GM23338 (cell line): ENCODE results near the gene OR4D5. TPM values are rescaled to one million over a fixed set of nuclear protein-coding genes. Genes with fewer than 3 reads are reported as not detected.

Source experiments
- ATAC-seq: fragments of 200-7000 bp; cut with Tn5 transposase; 3 replicates; pipeline ENCODE4 v1.9.1; 2020
- DNase-seq: peaks from one replicate; pipeline ENCODE4 v3.0.0-alpha.2; 2015; ENCODE audit warnings: low spot score
- H2AFZ ChIP-seq: fragments of 200-600 bp; sonication (generic); 2 replicates; pipeline ENCODE4 v1.8.0; 2016; ENCODE audit warnings: antibody characterized with exemption, mild to moderate bottlenecking, moderate library complexity
- H3F3A ChIP-seq: fragments of 200-600 bp; sonication (generic); replicated peaks from 2 replicates; pipeline ENCODE4 v1.8.0; 2017; ENCODE audit warnings: antibody characterized with exemption, mixed run types, low read depth
- H3K27ac ChIP-seq: fragments of 200-600 bp; sonication (generic); 2 replicates; pipeline ENCODE4 v1.6.1; 2016; ENCODE audit warnings: low read depth
- H3K27me3 ChIP-seq: fragments of 200-600 bp; sonication (generic); 2 replicates; pipeline ENCODE4 v1.8.0; 2016; ENCODE audit warnings: mild to moderate bottlenecking, mixed run types, moderate library complexity; ENCODE audit not compliant: insufficient read depth
- H3K36me3 ChIP-seq: fragments of 200-600 bp; sonication (generic); 2 replicates; pipeline ENCODE4 v1.8.0; 2016; ENCODE audit warnings: mild to moderate bottlenecking; ENCODE audit not compliant: insufficient read depth
- H3K4me1 ChIP-seq: fragments of 200-600 bp; sonication (generic); 2 replicates; pipeline ENCODE4 v1.8.0; 2016; ENCODE audit warnings: mild to moderate bottlenecking, moderate library complexity; ENCODE audit not compliant: insufficient read depth
- H3K4me2 ChIP-seq: fragments of 200-600 bp; sonication (generic); 2 replicates; pipeline ENCODE4 v1.7.1; 2017; ENCODE audit warnings: mixed run types
- H3K4me3 ChIP-seq: fragments of 200-600 bp; sonication (generic); 2 replicates; pipeline ENCODE4 v1.6.1; 2016; ENCODE audit warnings: mixed run types
- H3K79me2 ChIP-seq: fragments of 200-600 bp; sonication (generic); replicated peaks from 2 replicates; pipeline ENCODE4 v1.8.0; 2017; ENCODE audit warnings: mild to moderate bottlenecking; ENCODE audit not compliant: insufficient read depth
- H3K9me2 ChIP-seq: fragments of 200-600 bp; sonication (generic); 2 replicates; pipeline ENCODE4 v1.8.0; 2017; ENCODE audit not compliant: insufficient read depth
- H4K20me1 ChIP-seq: fragments of 200-600 bp; sonication (generic); replicated peaks from 2 replicates; pipeline ENCODE4 v1.8.0; 2017; ENCODE audit warnings: mild to moderate bottlenecking; ENCODE audit not compliant: insufficient read depth
- H3K27ac Mint-ChIP-seq: 2 replicates; pipeline ENCODE4 v1.8.0; 2020; ENCODE audit warnings: inconsistent platforms, mild to moderate bottlenecking, moderate library complexity, mixed read lengths
- H3K27me3 Mint-ChIP-seq: 3 replicates; pipeline ENCODE4 v1.8.0; 2022; ENCODE audit warnings: low read depth, mild to moderate bottlenecking, moderate library complexity, mixed read lengths, inconsistent platforms; ENCODE audit not compliant: insufficient read depth, poor library complexity
- H3K36me3 Mint-ChIP-seq: 3 replicates; pipeline ENCODE4 v1.8.0; 2021; ENCODE audit warnings: low read depth, mild to moderate bottlenecking, inconsistent platforms, moderate library complexity, mixed read lengths
- H3K4me1 Mint-ChIP-seq: 3 replicates; pipeline ENCODE4 v1.8.0; 2020; ENCODE audit warnings: mild to moderate bottlenecking, inconsistent platforms, mixed read lengths
- H3K4me3 Mint-ChIP-seq: 3 replicates; pipeline ENCODE4 v1.8.0; 2021; ENCODE audit warnings: moderate library complexity, mild to moderate bottlenecking, inconsistent platforms, mixed read lengths
- H3K9me3 Mint-ChIP-seq: 3 replicates; pipeline ENCODE4 v1.8.0; 2020; ENCODE audit warnings: moderate library complexity, mild to moderate bottlenecking, inconsistent platforms, mixed read lengths
- JUNB ChIP-seq: IDR thresholded peaks from one replicate; pipeline ENCODE4 v1.6.1; 2016; ENCODE audit warnings: antibody characterized with exemption; ENCODE audit not compliant: unreplicated experiment
- REST ChIP-seq: IDR thresholded peaks from one replicate; pipeline ENCODE4 v1.6.1; 2018; ENCODE audit warnings: antibody characterized with exemption; ENCODE audit not compliant: unreplicated experiment
- long read RNA-seq: library from polyadenylated mRNA; unstranded; transcript quantifications from one replicate; pipeline ENCODE4 v2.0.0, GENCODE V29; 2020; ENCODE audit not compliant: unreplicated experiment
- polyA plus RNA-seq: library from polyadenylated mRNA; unstranded; fragments of >200 nt; fragmentation: Nextera tagmentation; extraction: Ambion mirVana; gene quantifications from 2 replicates; pipeline ENCODE4 v1.2.1, GENCODE V29; 2016
- total RNA-seq: library from RNA; depleted of rRNA; stranded (reverse); fragments of >200 nt; shearing (Covaris generic); gene quantifications from 2 replicates; pipeline ENCODE4 v1.2.3, GENCODE V29; 2014; rRNA removed
- TF ChIP-seq, protein P1 (sequence below): IDR thresholded peaks from 2 replicates; pipeline ENCODE4 v1.6.1; 2016; ENCODE audit warnings: antibody characterized with exemption
- TF ChIP-seq, protein P2 (sequence below): fragments of 250-450 bp; sonication (Bioruptor Pico); IDR thresholded peaks from 2 replicates; pipeline ENCODE4 v1.5.0; 2020; ENCODE audit warnings: mild to moderate bottlenecking, moderate library complexity

The OR4D5 gene
- not detected in 2 replicates for total RNA-seq
- not detected in 2 replicates for polyA plus RNA-seq
- long read RNA-seq: 0 reads

DNA sequence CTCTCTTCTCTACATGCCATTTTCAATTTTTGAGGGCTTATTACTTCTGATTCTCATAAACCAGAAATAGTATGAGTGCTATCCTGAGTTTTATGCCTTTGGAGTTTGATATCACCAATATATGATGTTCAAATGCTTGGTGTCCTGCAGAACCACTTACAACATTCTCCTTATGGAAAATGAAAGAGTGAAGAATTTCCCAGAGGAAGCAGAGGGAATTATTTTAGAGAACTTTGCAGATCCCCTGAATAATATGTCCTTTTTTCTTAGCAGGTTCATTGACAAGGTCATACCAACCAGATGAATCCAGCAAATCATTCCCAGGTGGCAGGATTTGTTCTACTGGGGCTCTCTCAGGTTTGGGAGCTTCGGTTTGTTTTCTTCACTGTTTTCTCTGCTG, at the start of gene OR4D5:
Gene OR4D5 (plus strand): TSS at position 301 of the 400 bp plus-strand sequence. CDS start 0 bp downstream, at position 301.
- Histone ChIP-seq H3K27ac (no peak within 1 kb of the TSS), H3K9me2 (peaks cover 14% of the 10 kb centered on the region), H4K20me1 (no peaks in the 10 kb centered on the region), H3F3A (no peaks in the 10 kb centered on the region), H3K4me1 (no peaks in the 10 kb centered on the region), H3K79me2 (no peaks in the 10 kb centered on the region), H3K27me3 (no peaks in the 10 kb centered on the region), H3K36me3 (no peaks in the 10 kb centered on the region), H2AFZ (no peak within 1 kb of the TSS), H3K4me2 (no peak within 1 kb of the TSS), H3K4me3 (no peak within 1 kb of the TSS)
- H3K4me3 Mint-ChIP-seq: no peak within 1 kb of the TSS
- no peaks in the 10 kb centered on the region for H3K4me1 Mint-ChIP-seq
- no peaks in the 10 kb centered on the region for H3K36me3 Mint-ChIP-seq
- H3K9me3 Mint-ChIP-seq: no peaks in the 10 kb centered on the region
- H3K27me3 Mint-ChIP-seq: peaks cover 2% of the 10 kb centered on the region
- DNase-seq (no peak), ATAC-seq (no peak)
- H3K27ac Mint-ChIP-seq: no peak within 1 kb of the TSS
- TF ChIP-seq, protein P1, sequence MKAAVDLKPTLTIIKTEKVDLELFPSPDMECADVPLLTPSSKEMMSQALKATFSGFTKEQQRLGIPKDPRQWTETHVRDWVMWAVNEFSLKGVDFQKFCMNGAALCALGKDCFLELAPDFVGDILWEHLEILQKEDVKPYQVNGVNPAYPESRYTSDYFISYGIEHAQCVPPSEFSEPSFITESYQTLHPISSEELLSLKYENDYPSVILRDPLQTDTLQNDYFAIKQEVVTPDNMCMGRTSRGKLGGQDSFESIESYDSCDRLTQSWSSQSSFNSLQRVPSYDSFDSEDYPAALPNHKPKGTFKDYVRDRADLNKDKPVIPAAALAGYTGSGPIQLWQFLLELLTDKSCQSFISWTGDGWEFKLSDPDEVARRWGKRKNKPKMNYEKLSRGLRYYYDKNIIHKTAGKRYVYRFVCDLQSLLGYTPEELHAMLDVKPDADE: no peak
- TF ChIP-seq REST: no peak
- TF ChIP-seq, protein P2, sequence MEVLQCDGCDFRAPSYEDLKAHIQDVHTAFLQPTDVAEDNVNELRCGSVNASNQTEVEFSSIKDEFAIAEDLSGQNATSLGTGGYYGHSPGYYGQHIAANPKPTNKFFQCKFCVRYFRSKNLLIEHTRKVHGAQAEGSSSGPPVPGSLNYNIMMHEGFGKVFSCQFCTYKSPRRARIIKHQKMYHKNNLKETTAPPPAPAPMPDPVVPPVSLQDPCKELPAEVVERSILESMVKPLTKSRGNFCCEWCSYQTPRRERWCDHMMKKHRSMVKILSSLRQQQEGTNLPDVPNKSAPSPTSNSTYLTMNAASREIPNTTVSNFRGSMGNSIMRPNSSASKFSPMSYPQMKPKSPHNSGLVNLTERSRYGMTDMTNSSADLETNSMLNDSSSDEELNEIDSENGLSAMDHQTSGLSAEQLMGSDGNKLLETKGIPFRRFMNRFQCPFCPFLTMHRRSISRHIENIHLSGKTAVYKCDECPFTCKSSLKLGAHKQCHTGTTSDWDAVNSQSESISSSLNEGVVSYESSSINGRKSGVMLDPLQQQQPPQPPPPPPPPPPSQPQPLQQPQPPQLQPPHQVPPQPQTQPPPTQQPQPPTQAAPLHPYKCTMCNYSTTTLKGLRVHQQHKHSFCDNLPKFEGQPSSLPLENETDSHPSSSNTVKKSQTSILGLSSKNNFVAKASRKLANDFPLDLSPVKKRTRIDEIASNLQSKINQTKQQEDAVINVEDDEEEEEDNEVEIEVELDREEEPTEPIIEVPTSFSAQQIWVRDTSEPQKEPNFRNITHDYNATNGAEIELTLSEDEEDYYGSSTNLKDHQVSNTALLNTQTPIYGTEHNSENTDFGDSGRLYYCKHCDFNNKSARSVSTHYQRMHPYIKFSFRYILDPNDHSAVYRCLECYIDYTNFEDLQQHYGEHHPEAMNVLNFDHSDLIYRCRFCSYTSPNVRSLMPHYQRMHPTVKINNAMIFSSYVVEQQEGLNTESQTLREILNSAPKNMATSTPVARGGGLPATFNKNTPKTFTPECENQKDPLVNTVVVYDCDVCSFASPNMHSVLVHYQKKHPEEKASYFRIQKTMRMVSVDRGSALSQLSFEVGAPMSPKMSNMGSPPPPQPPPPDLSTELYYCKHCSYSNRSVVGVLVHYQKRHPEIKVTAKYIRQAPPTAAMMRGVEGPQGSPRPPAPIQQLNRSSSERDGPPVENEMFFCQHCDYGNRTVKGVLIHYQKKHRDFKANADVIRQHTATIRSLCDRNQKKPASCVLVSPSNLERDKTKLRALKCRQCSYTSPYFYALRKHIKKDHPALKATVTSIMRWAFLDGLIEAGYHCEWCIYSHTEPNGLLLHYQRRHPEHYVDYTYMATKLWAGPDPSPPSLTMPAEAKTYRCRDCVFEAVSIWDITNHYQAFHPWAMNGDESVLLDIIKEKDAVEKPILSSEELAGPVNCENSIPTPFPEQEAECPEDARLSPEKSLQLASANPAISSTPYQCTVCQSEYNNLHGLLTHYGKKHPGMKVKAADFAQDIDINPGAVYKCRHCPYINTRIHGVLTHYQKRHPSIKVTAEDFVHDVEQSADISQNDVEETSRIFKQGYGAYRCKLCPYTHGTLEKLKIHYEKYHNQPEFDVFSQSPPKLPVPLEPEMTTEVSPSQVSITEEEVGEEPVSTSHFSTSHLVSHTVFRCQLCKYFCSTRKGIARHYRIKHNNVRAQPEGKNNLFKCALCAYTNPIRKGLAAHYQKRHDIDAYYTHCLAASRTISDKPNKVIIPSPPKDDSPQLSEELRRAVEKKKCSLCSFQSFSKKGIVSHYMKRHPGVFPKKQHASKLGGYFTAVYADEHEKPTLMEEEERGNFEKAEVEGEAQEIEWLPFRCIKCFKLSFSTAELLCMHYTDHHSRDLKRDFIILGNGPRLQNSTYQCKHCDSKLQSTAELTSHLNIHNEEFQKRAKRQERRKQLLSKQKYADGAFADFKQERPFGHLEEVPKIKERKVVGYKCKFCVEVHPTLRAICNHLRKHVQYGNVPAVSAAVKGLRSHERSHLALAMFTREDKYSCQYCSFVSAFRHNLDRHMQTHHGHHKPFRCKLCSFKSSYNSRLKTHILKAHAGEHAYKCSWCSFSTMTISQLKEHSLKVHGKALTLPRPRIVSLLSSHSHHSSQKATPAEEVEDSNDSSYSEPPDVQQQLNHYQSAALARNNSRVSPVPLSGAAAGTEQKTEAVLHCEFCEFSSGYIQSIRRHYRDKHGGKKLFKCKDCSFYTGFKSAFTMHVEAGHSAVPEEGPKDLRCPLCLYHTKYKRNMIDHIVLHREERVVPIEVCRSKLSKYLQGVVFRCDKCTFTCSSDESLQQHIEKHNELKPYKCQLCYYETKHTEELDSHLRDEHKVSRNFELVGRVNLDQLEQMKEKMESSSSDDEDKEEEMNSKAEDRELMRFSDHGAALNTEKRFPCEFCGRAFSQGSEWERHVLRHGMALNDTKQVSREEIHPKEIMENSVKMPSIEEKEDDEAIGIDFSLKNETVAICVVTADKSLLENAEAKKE (CRISPR knock-in tag): no peak
- no peak for TF ChIP-seq JUNB
